ENCODE results near the gene TRIM27.

The TRIM27 gene

DNA sequence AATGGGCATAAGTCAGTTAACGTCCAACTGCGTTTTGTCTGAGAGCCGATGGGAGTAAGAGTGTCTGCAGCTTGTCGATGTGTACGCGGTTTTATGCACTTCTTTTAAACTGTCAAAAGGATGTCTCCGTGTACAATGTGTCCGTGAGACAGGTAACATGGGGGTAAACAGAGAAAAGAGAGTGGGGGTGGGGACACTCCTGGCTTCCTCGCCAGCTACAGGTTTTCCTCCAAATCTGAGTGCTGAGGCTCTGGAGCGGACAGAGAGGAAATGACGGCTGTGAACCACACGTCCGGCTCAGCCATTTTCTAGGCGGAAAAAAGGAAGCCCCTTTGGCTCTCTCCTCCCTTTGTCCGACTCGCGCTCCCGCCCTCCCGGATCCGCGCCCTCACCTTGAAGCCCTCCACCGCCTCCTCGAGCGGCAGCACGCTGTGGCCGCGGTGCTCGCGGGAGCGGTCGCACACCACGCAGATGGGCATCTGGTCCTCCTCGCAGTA, 916 bp downstream of the TRIM27 start:
- Histone ChIP-seq H3K9me3 (no peaks in the 10 kb centered on the region), H3K4me1 (peaks cover 0 to 32% (median 20%) of the 10 kb centered on the region in 4 donors), H3K27ac (peak overlapping the region; percentile 95 to 96), H3K27me3 (no peaks in the 10 kb centered on the region), H3K36me3 (peaks cover 34 to 38% (median 37%) of the 10 kb centered on the region in 3 donors), H3K4me3 (peak overlapping the region; percentile 74 to 95)
- peak in 1 of 2 experiments; percentile 6 for TF ChIP-seq CTCF (IDR thresholded peaks at IDR 0.05)
- intact Hi-C loops (cut with DNase I; ENCODE audit: low total_unique reads): loop anchor here (1.0 kb wide), 1 partner anchor 27 kb away; no protein-coding TSS in a partner anchor
- peak; percentile 41 to 74 for DNase-seq

DNA sequence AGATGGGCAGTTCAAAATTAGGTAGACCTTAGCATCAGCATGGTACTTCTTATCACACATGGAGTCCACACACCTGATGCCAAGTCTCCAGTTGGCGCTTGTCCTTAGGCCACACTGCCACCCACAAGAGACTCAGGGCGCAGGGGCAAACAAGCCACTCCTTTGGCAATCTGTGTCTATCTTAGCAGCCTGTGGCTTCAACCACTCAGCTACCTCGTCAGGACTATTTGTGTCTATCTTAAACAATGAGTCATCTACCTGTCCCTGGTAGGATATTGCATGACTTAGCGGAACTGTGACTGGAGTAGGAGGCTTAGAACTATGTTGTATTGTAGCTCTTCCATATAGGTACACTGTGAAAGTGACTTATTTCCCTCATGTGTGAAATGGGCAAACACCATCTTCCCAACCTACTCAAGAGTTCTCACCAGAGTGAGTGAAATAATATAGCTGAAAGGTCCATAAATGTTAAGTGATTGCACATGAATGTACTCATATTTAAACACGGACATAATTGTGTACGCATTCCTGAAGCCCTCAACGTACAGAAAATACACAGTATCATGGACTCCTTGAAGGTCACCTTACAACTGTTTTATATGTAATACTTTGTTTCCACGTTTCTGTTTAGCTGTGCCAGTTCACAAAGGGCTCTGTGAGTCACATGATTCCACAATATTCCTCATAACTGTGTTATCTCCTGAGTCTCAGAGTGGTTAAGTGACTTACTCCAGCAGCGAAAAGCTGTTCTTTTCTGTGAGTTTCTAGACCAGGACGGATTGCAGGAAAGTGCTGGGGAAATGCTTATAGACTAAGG, 1.6 kb downstream of the TRIM27 start:
- peak overlapping the region; percentile 74 to 95 for H3K4me3 ChIP-seq
- peaks cover 39 to 45% (median 39%) of the 10 kb centered on the region in 3 donors for H3K36me3 ChIP-seq
- peaks cover 0 to 38% (median 20%) of the 10 kb centered on the region in 4 donors for H3K4me1 ChIP-seq
- H3K27me3 ChIP-seq: no peaks in the 10 kb centered on the region
- H3K27ac ChIP-seq: peak overlapping the region; percentile 95 to 96
- TF ChIP-seq CTCF (IDR thresholded peaks at IDR 0.05): no peak
- no peak for DNase-seq
- intact Hi-C loops (cut with DNase I; ENCODE audit: low total_unique reads): no loop called here
- no peaks in the 10 kb centered on the region for H3K9me3 ChIP-seq

DNA sequence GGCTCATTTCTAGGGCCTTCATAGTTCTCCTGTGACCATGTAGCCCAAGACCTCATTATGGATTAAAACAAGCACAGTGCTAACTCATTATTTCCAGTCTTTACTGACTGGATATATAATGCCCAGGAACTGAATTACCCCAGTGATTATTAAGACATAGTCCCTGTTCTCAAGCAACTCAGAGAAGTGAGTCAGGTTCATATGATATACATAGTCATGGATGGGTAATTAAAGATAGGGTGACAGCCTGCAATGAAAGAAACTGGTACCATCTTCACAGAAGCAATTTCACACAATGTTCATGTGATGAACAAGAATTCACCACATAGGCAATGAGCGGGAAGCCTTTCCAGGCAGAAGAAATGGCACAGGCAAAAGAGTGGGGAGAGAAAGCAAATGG, 3.5 kb downstream of the TRIM27 start:
- Histone ChIP-seq H3K27me3 (no peaks in the 10 kb centered on the region), H3K36me3 (peaks cover 58 to 64% (median 58%) of the 10 kb centered on the region in 3 donors), H3K4me1 (peaks cover 0 to 38% (median 21%) of the 10 kb centered on the region in 4 donors), H3K9me3 (no peaks in the 10 kb centered on the region), H3K27ac (no peak overlapping the region), H3K4me3 (no peak overlapping the region)
- TF ChIP-seq CTCF (IDR thresholded peaks at IDR 0.05): no peak
- DNase-seq: no peak
- intact Hi-C loops (cut with DNase I; ENCODE audit: low total_unique reads): no loop called here

- no peak overlapping the region for H3K4me3 ChIP-seq
- H3K27ac ChIP-seq: no peak overlapping the region
- no peak for TF ChIP-seq CTCF (IDR thresholded peaks at IDR 0.05)
- peaks cover 74 to 90% (median 90%) of the 10 kb centered on the region in 3 donors for H3K36me3 ChIP-seq
- H3K4me1 ChIP-seq: peaks cover 0 to 10% (median 3%) of the 10 kb centered on the region in 4 donors
- DNase-seq: no peak
- H3K9me3 ChIP-seq: no peaks in the 10 kb centered on the region
- intact Hi-C loops (cut with DNase I; ENCODE audit: low total_unique reads): no loop called here
- no peaks in the 10 kb centered on the region for H3K27me3 ChIP-seq
Observed at GRCh38 chr6:28914941-28915340, 8.8 kb downstream of the TRIM27 start.

DNA sequence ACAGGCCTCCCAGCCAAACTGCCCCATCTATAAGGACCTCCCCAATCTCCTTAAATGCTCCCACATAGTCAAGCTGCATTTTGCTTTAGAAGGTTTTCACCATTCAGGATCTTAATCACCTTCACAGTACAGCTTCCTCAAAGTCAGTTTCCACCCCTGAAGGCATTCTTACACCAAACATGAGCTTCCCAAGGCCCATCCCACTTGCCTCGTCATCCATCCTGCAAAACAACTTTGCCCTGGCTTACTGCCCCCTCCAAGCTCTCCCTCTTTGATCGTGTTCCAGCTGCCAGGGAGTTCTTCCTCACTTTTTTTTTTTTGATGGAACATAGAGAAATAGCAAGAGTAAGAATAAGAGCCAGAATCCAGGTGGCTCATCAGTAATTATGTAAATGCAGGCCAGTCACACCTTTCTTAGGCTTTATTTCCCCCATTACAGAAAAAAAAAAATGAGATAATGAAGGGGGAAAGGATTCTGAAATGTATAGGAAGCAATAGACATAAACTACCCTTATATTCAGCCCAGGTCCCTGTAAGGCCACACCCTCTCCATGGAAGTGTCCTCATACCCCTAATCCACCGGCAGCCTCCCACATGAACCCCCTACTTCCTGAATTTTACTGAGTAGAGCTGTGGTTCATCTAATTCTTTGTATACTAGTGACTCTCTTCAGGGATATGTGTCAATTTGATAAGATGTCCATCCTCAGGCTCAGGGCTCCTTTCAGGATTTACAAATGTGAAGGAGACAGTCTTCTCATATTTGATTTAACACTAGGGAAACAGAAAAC, 12.7 kb downstream of the TRIM27 start:
- Histone ChIP-seq H3K27ac (no peak overlapping the region), H3K27me3 (no peaks in the 10 kb centered on the region), H3K4me3 (no peak overlapping the region), H3K36me3 (peaks cover 71 to 88% (median 74%) of the 10 kb centered on the region in 3 donors), H3K4me1 (peaks cover 0 to 12% (median 4%) of the 10 kb centered on the region in 4 donors), H3K9me3 (no peaks in the 10 kb centered on the region)
- DNase-seq: no peak
- TF ChIP-seq CTCF (IDR thresholded peaks at IDR 0.05): no peak
- intact Hi-C loops (cut with DNase I; ENCODE audit: low total_unique reads): no loop called here
